ENCODE measurements around the gene DGLUCY.
"Not testable (repeated sequence)": the region's sequence is repeated elsewhere in the genome, so short reads cannot be mapped to it uniquely, and the experiment has no call there.

Gene DGLUCY

DNA sequence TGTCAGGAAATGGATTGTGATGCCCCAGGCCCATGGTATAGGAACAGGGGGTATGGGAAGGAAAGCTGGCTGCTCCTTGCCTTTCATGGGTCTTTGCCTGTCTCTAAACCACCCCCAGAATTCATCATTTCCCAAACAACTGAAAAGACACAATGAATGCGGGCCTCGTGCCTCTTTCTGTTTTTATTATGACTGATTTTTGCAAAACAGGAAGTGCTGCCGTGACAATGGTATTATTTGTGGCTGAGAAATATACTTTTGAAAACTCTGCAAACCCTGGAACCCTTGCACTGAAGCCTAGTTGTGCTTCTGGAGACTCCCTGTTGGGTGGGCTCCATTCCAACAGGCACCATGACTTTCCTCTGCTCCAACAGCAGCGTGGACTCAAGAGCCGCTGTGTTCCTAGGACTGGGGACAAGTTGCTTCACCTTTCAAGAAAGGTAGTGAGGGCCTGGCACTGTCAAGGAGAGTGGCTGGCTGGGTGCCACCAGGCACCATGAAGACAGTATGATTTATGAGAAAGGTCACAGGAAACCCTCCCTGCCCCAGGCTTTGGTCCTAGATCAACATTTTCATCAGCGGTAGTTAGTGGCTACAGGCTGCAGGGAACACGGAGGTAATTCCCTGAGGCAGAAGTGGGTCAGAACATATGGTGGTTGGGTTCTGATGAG is 4.8 kb upstream of the DGLUCY start:
- DNase-seq, result no peak

DNA sequence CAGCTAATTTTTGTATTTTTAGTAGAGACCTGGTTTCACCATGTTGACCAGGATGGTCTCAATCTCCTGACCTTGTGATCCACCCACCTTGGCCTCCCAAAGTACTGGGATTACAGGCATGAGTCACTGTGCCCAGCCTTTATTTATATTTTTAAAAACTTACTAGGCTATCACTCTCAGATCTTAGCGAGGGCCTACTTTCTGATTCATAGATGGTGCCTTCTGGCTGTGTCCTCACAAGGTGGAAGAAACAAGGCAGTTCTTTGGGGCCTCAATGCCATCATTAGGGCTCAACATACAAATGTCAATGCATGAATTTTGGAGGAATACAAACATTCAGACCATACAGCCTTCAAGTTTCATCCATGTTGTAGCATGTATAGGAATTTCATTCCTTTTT is 2.4 kb upstream of the DGLUCY start:
- no peak for DNase-seq

DNA sequence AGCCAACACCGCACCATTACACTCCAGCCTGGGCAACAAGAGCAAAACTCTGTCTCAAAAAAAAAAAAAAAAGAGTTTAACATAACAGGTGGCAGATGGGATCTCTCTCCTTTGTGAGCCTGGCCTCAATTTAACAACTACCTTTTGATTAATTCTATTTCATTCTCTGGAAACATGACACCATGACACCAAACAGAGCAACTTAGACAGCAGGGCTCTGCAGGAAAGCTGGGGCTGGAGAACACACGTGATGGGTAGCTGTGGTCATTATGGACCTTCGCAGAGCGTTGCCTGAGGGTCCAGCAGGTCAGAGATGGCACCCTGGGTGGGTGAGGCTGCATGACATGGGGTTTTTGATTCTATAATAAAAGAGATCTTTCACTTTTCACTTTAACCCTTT is 1.7 kb upstream of the DGLUCY start:
- no peak for DNase-seq

DNA sequence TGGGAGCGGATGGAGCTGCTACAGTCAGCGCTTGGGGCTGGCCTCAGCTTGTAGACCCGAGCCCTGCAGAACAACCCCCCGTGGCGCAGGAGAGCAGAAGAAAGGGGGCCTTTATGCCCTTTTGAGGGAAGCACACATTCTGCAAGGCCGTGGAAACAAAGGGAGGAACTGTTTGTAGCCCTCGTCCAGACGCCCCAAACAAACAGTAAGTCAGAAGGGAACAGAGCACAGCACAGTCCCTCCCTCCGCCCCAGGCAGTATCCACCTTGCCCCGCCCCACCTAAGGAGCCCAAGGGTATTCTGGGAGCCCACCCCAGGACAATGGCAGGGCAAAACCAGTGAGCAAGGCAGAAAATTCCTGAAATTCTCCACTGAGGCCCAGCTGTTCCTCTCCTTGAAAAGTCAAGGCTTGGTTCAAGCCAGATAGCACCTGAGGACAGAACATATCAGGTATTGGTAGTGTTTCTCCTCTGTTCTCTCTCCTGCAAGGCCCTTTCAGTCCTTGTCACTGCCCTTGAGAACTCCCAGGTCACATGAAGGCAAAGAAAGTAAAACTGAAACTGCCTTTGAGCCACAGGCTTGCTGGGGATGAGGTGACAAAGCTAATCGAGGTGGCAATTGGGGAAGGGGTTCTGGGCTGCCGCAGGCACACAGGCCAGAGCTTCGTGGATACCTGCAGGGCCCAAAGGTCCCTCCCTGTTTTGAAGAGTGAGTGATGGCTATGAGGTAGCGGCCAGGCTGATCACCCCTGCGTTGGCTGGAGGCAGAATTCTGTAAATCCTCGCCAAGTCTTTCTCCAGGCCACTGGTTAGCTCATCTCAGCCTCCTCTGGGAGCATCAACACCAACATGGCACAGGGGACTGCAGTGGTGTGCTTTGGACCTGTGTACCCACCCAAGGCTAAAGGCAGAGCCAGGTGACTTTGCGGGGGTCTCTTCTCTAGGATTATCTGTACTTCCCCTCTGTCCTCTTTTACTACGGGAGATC is 499 bp downstream of the DGLUCY start:
- DNase-seq, result no peak

DNA sequence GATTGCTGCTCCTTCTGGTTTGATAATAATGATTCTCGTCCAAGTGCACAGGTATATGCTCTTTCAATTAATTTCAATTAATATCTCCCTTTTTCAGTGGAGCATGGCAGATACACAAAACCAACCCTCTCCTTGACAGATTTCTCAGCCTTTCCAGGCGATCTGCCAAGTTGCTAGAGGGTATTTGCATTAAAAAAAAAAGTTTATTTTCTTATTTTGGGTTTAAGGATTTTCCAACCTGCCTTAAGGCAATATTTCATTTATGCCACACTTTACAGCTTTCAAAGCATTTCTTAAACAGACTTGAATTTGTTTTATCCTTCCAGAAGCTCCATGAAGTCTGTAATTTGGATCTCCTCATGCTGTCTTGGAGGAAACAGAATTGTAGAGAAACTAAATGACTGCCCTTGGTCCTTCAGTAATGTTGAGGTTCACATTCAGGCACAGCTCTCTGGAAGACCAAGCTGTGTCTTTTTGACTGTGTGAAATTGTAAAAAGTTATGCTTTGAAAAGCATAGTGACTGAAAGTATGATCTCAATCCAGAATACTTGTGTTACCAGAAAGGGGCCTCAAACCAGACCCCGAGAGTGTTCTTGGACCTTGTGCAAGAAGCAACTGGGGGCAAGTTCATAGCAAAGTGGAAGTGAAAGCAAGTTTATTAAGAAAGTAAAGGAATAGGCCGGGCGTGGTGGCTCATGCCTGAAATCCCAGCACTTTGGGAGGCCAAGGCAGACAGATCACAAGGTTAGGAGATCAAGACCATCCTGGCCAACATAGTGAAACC is 2.3 kb downstream of the DGLUCY start:
- DNase-seq, result no peak

DNA sequence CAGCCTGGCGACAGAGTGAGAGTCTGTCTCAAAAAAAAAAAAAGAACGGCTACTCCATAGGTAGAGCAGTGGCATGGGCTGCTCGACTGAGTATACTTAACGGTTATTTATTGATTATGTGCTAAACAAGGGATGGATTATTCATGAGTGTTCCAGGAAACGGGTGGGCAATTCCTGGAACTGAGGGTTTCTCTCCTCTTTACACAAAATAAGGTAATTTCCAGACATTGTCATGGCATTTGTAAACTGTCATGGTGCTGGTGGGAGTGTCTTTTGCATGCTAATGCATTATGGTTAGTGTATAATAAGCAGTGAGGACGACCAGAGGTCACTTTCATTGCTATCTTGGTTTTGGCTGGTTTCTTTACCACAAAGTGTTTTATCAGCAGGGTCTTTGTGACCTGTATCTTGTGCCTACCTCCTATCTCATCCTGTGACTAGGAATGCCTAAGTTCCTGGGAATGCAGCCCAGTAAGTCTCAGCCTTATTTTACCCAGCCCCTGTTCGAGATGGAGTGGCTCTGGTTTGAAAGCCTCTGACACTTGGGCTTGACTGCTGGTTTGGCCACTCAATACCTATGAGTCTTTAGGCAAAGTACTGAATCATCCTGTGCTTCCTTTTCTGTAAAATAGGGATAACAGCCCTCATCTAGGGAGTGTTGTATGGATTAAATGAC is 3.2 kb downstream of the DGLUCY start:
- DNase-seq, result no peak

DNA sequence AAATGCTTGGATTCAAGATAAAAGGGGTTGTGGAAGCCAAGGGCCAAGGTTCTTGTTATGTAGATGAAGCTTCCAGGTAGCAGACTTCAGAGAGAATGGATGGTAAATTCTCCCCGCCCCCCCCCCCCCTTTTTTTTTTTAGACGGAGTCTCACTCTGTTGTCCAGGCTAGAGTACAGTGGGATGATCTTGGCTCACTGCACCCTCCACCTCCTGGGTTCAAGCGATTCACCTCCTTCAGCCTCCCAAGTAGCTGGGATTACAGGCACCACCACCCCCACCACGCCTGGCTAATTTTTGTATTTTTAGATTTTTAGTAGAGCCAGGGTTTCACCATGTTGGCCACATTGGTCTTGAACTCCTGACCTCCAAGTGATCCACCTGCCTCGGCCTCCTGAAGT is 4.1 kb downstream of the DGLUCY start:
- no peak for DNase-seq

DNA sequence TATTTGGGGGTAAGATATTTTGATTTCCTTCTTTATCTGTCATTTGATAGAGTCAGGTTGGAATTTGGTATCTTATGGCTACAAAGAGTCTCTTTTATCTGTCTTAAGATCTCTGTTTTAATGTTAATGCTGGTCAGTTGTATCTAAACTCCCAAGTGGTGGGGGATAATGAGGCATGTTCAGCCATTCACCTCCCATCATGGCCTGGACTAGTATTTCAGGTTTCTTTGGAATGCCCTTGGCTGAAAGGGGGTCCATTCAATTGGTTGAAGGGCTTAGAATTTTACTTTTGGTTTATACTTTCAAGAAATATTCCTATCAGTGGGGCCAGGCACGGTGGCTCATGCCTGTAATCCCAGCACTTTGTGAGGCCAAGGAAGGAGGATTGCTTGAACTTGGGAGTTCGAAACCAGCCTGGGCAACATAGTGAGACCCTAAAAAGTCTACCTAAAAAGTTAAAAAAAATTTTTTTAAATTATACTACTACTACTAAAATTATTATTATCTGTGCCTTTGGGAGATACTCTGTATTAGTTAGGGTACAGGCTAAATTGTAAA is 4.7 kb downstream of the DGLUCY start:
- DNase-seq, result no peak

DNA sequence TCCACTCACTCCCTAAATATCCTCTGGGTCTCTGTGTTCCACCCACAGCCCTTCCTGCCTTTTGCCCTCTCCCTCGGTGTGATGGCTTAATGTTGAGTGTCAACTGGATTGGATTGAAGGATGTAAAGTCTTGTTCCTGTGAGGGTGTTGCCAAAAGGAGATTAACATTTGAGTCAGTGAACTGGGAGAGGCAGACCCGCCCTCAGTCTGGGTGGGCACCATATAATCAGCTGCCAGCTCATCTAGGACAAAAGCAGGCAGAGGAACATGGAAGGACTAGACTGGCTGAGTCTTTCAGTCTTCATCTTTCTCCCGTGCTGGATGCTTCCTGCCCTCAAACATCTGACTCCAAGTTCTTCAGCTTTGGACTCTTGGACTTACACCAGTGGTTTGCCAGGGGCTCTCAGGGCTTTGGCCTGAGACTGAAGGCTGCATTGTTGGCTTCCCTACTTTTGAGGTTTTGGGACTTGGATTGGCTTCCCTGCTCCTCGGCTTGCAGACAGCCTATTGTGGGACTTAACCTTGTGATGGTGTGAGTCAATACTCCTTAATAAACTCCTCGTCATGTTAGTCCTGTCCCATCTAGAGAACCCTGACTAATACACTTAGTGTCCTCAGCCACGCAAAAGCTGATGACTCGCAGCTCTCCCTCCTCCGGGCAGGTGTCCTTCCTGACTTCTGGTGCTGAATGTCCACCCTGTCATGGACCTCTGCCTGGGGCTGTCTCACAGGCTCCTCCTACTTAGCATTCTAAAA is 5.9 kb downstream of the DGLUCY start:
- DNase-seq, result no peak

DNA sequence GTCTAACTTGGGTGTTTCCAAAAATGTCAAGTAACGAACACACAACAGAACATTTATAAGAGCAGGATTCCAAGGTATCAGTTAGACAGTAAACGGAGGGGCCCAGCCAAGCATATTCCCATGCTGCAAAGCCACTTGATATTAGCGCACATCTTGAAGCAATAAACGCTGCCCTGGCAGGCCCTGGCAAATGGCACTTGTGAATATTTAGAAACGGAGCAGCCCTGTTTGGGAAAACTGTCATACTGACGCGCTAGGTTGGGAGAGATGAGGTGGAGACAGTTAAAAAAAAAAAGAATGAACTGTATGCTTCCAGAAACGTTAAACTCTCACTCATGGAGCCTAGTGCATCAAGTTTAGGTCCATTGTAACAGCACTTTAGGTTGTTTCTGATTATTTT is 9.3 kb downstream of the DGLUCY start:
- no peak for DNase-seq

DNA sequence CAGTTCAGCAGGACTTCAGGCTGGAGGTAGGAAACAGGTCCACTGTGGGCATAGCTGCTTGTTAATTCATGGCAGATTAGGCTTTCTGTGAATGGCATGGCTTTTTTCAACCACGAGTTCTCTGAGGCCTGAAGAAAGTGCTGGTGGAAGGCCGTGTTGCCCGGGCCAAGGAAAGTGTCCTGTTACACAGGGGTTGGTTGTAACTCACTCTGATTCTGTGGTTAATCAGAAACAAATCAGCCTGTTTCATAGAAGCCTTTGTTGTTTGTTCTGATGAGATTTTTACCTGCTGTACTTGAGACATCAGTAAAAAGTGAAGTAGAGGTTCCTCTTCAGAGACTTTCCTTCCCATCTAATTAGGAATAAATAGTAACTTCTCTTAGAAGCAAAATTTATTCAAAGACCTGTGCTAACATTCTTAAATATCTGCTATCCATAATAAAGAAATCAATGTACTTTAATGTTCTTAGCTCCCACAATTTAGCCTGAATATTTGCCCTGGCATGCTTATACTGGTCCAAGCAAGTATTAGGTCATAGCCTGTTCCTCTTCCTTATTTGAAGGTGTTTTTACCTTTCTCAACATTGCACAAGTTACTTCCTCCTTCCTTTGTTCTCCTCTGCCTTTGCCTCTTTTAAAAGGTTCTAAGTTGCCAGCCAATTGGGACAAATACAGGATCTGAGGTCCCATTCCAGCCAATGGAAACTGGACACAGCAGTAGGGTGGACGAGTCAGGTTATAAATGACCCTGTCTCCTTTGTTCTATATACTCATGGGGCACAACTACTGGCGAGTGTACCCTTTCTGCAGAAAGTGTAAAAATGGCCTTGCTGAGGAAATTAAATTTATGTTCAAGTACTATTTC is 10.8 kb downstream of the DGLUCY start:
- not testable (repeated sequence) for DNase-seq

DNA sequence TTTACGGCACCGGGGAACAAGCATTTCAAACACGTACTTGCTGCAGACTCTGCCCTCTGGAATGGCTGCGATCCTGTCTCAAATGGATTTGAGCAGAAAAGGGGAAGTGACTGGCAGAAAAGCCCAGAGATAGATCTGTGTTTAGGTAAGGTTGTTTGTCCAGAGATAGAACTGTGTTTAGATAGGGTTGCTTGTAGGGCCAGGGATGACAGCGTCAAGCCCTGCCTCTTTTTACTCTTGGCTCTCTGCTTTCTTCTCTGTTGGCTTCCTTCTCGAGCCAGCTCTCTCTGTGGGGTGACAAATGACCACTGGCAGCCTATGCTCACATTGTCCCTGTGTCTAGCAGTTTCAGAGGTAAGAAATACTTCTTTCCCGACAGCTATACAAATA is 11.4 kb downstream of the DGLUCY start:
- no peak for DNase-seq

DNA sequence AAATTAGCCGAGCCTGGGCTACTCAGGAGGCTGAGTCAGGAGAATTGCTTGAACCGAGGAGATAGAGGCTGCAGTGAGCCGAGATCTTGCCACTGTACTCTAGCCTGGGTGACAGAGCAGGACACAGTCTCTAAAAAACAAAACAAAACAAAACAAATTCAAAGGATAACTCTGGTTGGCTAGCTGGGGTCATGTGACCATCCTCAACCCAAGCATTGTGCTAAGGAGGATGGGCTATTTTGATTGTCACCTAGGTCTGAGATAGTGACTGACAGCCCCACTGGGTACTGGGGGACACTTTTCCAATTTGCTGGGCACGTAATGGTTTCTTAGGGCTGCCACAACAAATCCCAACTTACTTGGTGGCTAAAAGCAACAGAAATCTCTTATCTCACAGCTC is 11.9 kb downstream of the DGLUCY start:
- DNase-seq, result no peak

DNA sequence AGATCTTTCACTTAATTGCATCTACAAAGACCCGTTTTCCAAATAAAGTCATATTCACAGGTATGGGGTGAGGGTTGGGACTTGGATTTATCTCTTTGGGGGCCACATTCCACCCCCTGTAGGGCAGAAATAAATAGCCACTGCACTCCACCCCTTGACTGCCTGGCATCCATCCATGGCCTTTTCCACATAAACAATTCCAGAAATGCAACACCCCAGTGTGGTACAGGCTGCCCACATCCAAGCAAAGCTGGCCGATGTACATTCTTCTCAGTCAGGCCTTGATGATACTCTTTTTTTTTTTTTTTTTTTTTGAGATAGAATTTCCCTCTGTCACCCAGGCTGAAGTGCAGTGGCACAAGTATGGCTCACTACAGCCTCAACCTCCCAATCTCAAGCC is 12.9 kb downstream of the DGLUCY start:
- DNase-seq, result no peak

DNA sequence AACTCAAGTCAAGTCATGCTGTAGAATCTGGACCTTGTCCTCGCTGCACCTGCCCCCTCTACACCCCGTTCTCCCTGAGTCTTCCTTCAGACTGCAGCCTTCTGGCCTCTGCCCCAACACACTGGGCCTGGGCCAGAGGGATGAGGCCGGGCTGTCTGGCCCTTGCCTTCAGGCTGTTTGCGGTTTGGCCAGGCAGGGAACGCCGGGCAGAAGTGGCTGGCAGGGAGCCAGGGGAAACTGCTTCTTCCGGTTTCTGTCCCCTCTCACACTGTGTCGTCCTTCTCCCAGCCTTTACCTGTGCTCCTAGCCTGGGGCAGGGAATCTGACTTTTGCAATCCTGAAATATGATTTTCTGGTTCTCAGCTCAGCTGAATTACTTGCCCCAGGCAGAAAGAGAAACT is 13.5 kb downstream of the DGLUCY start:
- DNase-seq, result no peak

DNA sequence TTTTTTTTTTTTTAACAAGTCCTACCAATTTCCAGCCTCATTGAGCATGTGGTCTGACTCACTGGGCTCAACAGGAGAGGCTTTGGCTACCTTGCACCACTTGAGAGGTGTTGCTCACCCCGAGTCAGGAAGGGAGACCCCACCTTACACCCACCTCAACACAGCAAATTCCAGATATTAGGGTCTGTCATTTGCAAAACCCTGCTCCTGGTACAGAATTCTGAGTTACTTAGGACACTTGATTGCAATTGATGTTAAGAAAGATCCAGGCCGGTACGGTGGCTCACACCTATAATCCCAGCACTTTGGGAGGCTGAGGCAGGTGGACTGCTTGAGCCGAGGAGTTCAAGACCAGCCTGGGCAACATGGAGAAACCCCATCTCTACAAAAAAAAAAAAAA is 14.1 kb downstream of the DGLUCY start:
- DNase-seq, result no peak

DNA sequence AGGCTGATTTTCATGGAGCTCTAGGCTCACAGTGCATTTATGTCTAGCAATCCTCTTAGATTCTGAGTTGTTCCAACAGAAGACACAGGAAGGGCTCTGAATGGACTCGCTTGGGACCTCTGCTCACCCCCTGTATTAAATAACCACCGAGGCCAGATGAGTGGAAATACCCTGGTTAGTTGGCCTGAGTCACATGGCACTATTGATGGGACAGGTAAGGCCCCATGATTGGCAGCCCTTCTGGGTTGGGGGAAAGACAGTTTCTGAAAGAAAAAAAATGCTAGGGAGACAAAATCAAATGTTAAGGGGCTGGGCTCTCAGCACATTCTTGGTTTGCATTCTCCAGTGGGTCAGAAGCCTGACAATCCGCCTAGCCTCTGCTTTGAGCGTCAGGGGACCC is 14.8 kb downstream of the DGLUCY start:
- DNase-seq, result no peak

DNA sequence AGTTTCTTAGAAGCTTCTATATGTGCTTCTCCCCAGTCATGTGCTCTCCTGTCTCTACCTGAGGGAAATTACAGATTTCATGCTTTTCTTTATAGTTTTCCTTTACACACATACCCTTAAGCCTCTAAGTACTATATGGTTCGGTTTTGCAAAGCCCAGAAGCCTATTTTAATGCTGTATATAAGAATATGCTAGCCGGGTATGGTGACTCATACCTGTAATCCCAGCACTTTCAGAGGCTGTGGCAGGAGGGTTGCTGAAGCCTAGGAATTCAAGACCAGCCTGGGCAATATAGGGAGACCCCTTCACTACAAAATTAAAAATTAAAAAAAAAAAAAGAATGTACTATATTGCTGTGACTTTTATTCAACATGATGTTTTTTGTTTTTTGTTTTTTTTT is 15.4 kb downstream of the DGLUCY start:
- DNase-seq, result no peak

DNA sequence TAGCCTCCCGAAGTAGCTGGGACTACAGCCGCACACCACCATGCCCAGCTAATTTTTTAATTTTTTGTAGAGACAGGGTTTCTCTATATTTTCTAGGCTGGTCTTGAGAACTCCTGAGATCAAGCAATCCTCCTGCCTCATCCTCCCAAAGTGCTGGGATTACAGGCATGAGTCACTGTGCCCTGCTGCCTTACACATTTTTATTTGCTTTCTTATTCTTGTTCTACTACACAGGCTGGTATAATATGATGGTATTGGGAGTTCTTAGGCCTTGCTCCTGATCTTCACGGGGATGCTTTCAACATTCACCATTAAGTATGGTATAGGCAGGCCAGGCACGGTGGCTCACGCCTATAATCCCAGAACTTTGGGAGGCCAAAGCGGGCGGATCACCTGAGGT is 21.2 kb downstream of the DGLUCY start:
- DNase-seq, result no peak

DNA sequence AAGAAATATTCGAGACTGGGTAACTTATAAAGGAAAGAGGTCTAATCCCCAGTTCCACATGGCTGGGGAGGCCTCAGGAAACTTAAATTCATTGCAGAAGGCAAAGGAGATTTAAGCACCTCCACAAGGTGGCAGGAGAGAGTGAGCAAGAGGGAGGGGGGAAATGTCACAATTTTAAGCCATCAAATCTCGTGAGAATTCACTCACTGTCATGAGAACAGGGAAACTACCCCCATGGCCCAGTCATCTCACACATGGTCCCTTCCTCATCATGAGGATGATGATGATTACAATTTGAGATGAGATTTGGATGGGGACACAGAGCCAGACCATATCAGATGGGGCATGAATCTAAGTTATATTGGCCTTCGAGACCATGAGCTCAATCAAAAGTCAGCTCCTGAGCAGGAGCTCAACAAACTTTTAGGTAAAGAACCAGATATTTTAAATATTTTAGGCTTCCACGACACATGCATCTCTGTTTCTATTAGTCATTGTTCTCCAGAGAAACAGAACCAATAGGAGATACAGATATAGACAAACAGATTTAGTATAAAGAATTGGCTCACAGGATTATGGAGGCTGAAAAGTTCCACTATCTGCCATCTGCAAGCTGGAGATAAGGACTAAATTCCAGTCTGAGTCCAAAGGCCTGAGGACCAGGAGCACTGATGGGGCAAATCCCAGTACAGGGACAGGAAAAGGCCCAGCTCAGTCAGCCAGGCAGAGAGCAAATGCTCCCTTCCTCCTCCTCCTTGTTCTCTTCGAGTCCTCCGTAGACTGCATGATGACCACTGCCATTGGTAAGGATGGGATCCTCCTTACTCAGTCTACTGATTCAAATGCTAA is 24.9 kb downstream of the DGLUCY start:
- no peak for DNase-seq

Measured in right hindlimb (tissue), 1 donor.